ENCODE data around the gene N4BP2L2. TPM values are rescaled to one million over a fixed set of nuclear protein-coding genes. Genes with fewer than 3 reads are reported as not detected.

N4BP2L2 gene
- total RNA-seq, 1 experiment from 2014 or later: 92.7 TPM

- ATAC-seq: no peak
- POLR2A ChIA-PET: no interaction called here
- H3K27ac ChIP-seq (ENCODE audit: low read depth, low read length): no peak overlapping the region
- no peak for DNase-seq (ENCODE audit: low read depth, low spot score)
- no peak overlapping the region for H2AFZ ChIP-seq (ENCODE audit: low read depth, low read length, poor library complexity, severe bottlenecking)
- H3K36me3 ChIP-seq (ENCODE audit: control insufficient read depth in 1 of 2, insufficient read depth in 2 of 2, low read length in 2 of 2): no peaks in the 10 kb centered on the region; a peak in 1 of 4 replicates
- no peaks in the 10 kb centered on the region for H3K79me2 ChIP-seq (ENCODE audit: insufficient read depth, low read length)
- RAD21 ChIA-PET (ENCODE audit: low non-redundant PET in 1 of 2, low total read pairs in 2 of 2, uncharacterized antibody in 2 of 2, unreplicated experiment in 2 of 2): no interaction called here
- no peaks in the 10 kb centered on the region for H4K20me1 ChIP-seq (ENCODE audit: insufficient read depth)
- no peak overlapping the region for H3K4me2 ChIP-seq (ENCODE audit: low read length)
- no peaks in the 10 kb centered on the region for H3K27me3 ChIP-seq (ENCODE audit: insufficient read depth, low read length)
- TF ChIP-seq POLR2AphosphoS5 (IDR thresholded peaks at IDR 0.05; ENCODE audit: low read depth, low read length) (no peak), POLR2A (IDR thresholded peaks at IDR 0.05; ENCODE audit: borderline replicate concordance, extremely low read depth, insufficient read depth, insufficient read length) (no peak), SP1 (IDR thresholded peaks at IDR 0.05; ENCODE audit: low read depth) (no peak), EZH2 (IDR thresholded peaks at IDR 0.05) (no peak), YY1 (IDR thresholded peaks at IDR 0.05; ENCODE audit: extremely low read depth, insufficient replicate concordance, low read depth, low read length) (no peak), EGR1 (IDR thresholded peaks at IDR 0.05; ENCODE audit: low read depth) (no peak), EZH2phosphoT487 (IDR thresholded peaks at IDR 0.05; ENCODE audit: borderline replicate concordance) (no peak), FOSL1 (IDR thresholded peaks at IDR 0.05; ENCODE audit: low read depth) (no peak), JUND (IDR thresholded peaks at IDR 0.05) (no peak), CEBPB (IDR thresholded peaks at IDR 0.05; ENCODE audit: low read depth) (no peak), ELF1 (IDR thresholded peaks at IDR 0.05; ENCODE audit: borderline replicate concordance, low read depth) (no peak), ZFX (IDR thresholded peaks at IDR 0.05) (no peak)
- TF ChIP-seq, protein P1, sequence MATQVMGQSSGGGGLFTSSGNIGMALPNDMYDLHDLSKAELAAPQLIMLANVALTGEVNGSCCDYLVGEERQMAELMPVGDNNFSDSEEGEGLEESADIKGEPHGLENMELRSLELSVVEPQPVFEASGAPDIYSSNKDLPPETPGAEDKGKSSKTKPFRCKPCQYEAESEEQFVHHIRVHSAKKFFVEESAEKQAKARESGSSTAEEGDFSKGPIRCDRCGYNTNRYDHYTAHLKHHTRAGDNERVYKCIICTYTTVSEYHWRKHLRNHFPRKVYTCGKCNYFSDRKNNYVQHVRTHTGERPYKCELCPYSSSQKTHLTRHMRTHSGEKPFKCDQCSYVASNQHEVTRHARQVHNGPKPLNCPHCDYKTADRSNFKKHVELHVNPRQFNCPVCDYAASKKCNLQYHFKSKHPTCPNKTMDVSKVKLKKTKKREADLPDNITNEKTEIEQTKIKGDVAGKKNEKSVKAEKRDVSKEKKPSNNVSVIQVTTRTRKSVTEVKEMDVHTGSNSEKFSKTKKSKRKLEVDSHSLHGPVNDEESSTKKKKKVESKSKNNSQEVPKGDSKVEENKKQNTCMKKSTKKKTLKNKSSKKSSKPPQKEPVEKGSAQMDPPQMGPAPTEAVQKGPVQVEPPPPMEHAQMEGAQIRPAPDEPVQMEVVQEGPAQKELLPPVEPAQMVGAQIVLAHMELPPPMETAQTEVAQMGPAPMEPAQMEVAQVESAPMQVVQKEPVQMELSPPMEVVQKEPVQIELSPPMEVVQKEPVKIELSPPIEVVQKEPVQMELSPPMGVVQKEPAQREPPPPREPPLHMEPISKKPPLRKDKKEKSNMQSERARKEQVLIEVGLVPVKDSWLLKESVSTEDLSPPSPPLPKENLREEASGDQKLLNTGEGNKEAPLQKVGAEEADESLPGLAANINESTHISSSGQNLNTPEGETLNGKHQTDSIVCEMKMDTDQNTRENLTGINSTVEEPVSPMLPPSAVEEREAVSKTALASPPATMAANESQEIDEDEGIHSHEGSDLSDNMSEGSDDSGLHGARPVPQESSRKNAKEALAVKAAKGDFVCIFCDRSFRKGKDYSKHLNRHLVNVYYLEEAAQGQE (IDR thresholded peaks at IDR 0.05; ENCODE audit: low read depth): no peak
- H3K4me3 ChIP-seq (replicated peaks in 1 of 2; ENCODE audit: low read depth in 1 of 2, low read length in 2 of 2): no peak overlapping the region
- H3K9me2 ChIP-seq (ENCODE audit: insufficient read depth): no peaks in the 10 kb centered on the region
- CTCF ChIA-PET: no interaction called here
- no peak overlapping the region for H3K9ac ChIP-seq (ENCODE audit: low read length)
- no TSS peak for BruUV-seq (replicated peaks)
- peaks cover 0 to 4% of the 10 kb centered on the region in 2 experiments; a peak in 1 of 4 replicates for H3K9me3 ChIP-seq (ENCODE audit: control insufficient read depth in 1 of 2, insufficient read depth in 1 of 2, low read depth in 1 of 2, low read length in 2 of 2)
- no peaks in the 10 kb centered on the region for H3K4me1 ChIP-seq (ENCODE audit: control insufficient read depth in 1 of 2, insufficient read depth in 2 of 2, low read length in 2 of 2)
- intact Hi-C loops (cut with micrococcal nuclease): no loop called here
Observed at GRCh38 chr13:32455594-32455903, 83.0 kb downstream of the N4BP2L2 start.

All from HCT116 (cell line).